ENCODE data around the gene PNMA5. TPM values are rescaled to one million over a fixed set of nuclear protein-coding genes. Genes with fewer than 3 reads are reported as not detected.

The PNMA5 gene
- polyA plus RNA-seq, 3 donors = 0.03 TPM; not detected in 2

DNA sequence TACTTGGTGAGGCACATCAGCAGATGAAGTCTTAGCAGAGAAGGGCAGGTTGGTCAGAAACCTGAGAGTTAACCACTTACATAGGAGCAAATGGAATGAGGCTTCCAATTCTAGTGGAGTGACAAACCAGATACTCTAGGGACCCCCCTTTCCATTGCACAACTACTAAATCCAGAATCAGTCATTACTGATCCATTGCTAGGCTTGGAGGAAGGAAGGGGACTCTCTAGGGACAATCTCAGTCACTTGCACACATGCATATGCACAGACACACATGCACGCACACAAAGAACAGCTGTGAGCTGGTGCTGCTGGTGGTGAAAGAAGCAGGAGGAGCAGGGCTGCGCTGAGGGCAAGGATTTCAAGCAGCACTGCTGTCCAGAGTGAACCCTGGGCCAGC is 25.7 kb downstream of the PNMA5 start:
- H3K27ac ChIP-seq (ENCODE audit: low read depth, low read length) = no peak overlapping the region
- WGBS, 3 donors = 66 to 86% (median 68%) methylated on average over 2 of the region's 2 CpGs

DNA sequence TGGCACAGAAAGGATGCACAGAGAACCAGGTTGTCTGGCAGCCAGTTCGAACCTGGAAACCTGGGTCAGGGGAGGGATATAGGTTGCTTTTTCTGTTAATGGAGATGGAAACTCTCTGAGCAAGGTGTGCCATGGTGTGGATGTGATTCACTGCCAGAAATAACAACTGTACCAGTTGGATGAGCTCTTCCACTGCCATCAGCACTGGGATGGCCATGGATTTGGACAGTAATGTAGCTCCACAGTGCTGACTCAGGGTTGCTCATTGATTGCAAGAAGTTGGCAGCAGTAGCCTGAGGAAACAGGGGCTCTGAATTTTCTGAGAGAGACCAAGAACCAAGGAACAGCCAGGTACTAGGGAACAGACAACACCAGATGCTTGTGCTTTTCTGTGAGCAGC is 33.8 kb downstream of the PNMA5 start:
- H3K27ac ChIP-seq (ENCODE audit: low read depth, low read length) = no peak overlapping the region
- 58 to 95% (median 86%) methylated on average over 1 of the region's 1 CpG for WGBS, 3 donors

DNA sequence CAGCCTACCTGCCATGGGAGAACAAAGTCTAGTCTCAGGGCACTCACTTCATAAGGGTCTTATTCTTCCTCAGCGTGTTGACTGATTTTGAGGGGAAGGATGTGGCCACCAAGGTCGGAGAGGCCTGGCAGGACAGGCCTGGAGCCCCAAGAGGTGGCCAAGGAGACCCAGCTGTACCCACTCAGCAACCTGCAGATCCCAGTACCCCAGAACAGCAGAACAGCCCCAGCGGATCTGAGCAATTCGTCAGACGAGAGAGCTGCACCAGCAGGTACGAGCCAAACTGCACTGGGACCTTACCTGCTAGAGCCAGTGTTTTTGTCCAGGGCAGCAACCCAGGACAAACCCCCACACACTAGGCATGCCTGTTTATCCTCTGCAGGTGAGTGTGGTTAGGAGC is 34.3 kb downstream of the PNMA5 start:
- H3K27ac ChIP-seq (ENCODE audit: low read depth, low read length) = no peak overlapping the region
- 72 to 86% (median 76%) methylated on average over 6 of the region's 6 CpGs for WGBS, 3 donors

DNA sequence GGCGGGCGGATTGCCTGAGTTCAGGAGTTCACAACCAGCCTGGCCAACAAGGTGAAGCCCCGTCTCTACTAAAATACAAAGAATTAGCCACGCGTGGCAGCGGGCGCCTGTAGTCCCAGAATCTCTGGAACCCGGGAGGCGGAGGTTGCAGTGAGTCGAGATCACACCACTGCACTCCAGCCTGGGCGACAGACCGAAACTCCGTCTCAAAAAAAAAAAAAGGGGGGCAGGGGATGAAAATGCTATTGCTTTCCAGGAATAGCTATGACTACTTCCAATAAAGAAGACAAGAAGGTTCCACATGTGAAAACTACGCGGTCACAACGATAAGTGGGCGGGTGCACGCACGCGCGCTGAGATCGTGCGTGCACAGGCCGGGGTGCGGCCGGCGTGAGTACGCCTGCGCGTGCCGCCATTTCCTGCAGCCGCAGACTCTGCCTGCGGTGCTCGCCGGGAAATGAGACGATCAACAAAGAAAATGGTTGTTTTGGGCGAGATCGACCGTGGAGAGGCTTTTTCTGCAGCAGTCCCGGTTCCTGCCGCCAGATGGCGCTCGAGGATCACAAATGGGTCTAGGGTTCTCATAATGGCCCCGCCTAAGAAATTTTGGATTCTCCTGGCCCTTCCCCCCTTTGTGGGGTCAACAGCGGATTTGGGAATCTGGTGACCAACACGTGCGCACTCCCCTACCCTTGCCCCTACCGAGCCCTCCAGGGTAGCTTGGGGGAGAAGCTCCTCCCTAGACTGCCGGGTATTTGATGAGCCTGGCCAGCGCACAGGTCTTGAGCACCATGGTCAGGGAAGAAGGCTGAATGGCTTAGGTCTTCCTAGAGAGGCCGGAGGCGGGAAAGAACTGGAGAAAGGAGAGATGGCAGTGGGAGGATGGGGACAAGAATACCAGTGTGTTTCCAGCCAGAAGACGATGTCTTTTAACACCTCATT is 35.1 kb downstream of the PNMA5 start:
- 19 to 34% (median 24%) methylated on average over 51 to 53 of the region's 53 CpGs for WGBS, 3 donors
- no peak overlapping the region for H3K27ac ChIP-seq (ENCODE audit: low read depth, low read length)

DNA sequence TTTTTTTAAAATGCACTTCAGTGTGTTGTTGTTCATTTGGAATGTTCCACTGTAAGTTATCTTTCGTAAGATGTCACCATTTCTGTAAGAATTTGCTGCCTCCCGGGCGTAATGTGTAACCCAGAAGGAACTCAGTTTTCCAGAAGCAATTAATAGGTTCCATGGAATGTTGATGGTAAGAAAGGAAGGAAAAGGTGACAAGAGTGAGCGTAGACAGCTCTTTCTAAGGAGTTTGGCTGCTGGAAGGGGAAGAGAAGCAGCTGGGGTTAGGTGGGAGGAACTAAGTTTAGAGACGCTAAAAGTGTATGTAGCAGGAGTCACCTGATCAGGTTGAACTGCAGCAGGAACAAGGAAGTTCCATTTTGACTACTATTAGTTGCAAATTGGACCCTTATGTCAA is 35.9 kb downstream of the PNMA5 start:
- WGBS, 3 donors = 62 to 83% (median 76%) methylated on average over 5 of the region's 5 CpGs
- no peak overlapping the region for H3K27ac ChIP-seq (ENCODE audit: low read depth, low read length)

DNA sequence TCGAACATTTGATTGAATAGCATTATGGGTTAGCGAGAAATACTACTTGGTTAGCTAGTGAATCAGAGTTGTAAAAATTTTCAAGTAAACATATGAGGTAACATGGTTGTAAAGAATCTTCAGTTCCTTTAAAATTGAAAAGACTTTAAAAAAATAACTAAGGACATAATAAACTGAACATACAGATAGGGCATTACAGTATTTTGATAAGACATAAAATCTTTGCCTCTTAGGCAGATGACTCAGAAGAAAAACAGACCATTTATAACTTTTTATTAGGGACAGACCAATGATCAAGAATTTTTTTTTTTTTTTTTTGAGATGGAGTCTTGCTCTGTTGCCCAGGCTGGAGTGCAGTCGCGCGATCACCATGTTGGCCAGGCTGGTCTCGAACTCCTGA is 43.1 kb downstream of the PNMA5 start:
- H3K27ac ChIP-seq (ENCODE audit: low read depth, low read length) = no peak overlapping the region
- WGBS, 3 donors = 91 to 97% (median 94%) methylated on average over 6 of the region's 6 CpGs

DNA sequence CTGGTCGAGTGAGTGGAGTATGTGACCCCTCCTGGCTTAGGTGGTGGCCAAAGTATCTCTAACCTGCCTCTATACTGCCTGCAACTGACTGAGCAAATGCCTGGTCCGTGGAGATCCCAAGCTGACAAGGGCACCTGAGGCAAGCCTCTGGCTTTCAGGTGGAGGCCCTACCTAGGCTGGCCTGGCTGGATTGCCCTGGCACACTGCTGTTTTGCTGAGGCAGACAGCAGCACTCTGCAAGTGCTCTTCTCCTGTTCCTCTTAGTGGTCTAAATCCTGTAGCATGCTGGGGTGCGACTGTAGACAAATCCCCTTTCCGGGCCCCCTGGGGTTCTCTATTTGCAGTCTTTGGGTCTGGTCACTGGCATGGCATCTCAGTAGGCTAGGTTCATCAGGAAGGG is 44.8 kb downstream of the PNMA5 start:
- WGBS, 3 donors = 62 to 96% (median 64%) methylated on average over 2 to 4 of the region's 4 CpGs
- H3K27ac ChIP-seq (ENCODE audit: low read depth, low read length) = no peak overlapping the region

DNA sequence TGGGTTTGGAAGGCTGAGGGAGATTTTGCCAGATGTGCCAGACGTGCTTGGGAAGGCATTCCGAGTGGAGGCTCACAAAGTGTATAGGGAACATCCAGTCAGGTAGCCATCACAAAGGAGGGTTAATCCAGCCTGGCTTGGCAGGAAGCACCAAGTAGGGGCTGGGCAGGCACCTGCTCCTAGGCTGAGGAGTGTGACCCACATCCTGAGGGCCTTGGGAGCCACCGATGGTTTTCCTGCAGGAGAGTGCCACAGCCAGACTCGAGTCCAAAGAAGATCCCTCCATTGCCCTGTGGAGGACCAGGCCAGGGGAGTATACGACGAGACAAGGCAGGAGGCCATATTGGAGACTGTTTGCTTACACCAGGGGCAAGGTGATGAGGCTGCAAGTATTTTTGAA is 47.2 kb downstream of the PNMA5 start:
- no peak overlapping the region for H3K27ac ChIP-seq (ENCODE audit: low read depth, low read length)
- 84 to 95% (median 89%) methylated on average over 6 of the region's 6 CpGs for WGBS, 3 donors

DNA sequence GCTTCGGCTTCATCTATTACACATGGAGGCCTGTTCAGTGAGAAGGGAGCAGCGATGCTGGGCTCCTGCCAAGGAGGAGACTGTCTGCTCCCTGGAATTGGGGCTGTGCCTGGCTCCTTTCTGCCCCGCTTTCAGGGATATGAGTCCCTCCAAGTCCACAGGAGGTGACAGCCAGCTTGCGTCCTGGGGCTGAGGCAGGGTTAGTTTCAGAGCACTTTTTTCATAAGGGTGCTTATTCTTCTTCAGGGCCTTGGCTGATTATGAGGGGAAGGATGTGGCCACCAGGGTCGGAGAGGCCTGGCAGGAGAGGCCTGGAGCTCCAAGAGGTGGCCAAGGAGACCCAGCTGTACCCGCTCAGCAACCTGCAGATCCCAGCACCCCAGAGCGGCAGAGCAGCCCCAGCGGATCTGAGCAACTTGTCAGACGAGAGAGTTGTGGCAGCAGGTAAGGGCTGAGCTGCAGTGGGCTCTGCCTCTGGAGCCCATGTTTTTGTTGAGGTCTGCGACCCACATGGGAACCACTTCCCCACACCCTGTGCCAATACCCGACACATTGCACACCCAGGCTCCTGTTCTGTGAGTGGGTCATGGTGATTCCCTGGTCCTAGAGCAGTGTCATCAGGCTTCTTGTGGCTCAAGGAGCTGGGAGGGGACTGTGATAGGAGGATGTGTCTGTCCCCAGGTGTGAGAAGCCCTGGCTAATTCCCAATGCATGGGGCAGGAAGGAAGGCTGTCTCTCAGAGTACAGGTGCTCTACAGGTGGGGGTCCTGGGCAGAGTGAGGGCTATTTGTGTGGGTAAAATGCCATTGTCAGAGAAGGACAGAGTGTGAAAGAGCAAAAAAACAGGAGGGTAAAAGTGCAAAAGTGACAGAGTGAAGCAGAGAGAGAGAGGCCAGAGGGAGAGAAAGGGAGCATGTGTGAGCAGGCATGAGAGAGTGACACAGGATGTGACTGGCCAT is 48.6 kb downstream of the PNMA5 start:
- WGBS, 3 donors = 83 to 93% (median 93%) methylated on average over 9 to 11 of the region's 11 CpGs
- H3K27ac ChIP-seq (ENCODE audit: low read depth, low read length) = no peak overlapping the region

DNA sequence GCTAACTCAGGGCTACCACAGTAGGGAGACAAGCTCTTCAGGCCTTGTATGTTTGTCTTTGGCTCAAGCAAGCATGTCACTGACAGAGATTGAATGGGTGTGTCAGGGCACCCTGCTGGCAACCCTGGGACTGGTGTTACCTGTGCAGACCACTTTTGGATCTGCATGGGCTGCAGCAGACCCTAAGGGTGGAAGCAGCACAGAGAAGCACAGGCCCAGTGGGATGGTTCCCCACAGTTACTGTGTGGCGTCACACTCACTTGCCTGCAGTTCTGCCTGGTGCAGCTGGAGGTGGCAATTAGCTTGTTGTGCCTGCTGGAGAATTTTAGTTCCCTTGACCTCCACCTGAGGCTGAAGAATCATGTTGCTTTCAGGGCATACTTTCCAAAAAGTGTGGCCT is 50.1 kb downstream of the PNMA5 start:
- 80 to 100% (median 96%) methylated on average over 1 of the region's 1 CpG for WGBS, 3 donors
- H3K27ac ChIP-seq (ENCODE audit: low read depth, low read length) = no peak overlapping the region

DNA sequence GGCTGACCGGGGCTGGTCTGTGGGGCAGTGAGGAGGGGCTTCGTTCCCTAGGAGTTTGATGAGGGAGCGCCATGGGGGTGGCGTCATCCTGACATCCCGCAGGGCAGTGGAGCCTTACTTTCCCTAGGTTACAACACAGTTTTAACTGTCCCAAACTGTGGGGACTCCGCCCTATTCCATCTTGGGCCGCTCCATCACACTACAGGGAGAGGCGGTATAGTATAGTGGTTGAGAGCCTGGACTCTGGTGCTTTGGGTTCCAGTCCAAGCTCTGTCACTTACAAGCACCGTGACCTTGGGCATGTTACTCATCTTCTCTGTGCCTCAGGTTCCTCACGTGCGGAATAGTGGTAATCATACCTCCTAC is 51.9 kb downstream of the PNMA5 start:
- WGBS, 3 donors = 41 to 55% (median 43%) methylated on average over 10 to 11 of the region's 11 CpGs
- peak overlapping the region; percentile 52 for H3K27ac ChIP-seq (ENCODE audit: low read depth, low read length)

DNA sequence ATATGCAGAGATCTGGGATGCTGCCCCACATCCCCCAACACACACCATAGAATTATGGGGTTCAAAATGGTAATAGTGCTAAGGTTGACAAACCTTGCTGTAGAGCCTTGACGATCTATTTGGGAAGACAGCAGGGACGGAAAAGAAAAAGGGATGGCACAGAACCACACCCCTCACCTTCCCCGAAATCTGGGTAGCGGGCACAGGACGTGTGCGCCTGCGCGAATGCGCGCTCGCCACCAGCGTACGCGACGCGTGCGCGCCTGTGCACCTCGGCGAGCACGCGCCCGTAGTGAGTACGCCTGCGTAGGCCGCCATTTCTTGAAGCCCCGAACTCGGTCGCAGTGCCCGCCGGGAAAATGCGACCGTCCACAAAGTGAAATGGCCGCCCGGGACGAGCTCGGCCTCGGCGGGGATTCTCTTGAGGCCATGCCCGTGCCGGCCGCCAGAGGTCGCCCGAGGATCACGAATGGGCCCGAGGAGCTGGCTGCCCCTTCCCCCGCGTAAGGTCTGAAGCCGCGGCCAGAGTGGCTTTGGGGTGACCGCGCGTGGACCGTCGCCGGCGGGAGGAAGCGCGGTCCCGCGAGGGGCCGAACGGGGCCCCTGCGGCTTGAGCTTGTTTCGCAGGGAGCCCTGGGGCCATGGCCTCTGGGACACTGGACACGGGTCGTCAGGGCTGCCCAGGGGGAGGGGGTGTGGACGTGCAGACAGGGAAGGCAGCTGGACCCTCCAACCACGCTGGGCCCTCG is 52.4 kb downstream of the PNMA5 start:
- peak overlapping the region; percentile 52 for H3K27ac ChIP-seq (ENCODE audit: low read depth, low read length)
- 0 to 38% (median 1%) methylated on average over 31 to 70 of the region's 70 CpGs for WGBS, 3 donors

Other genes starting within 250 kb of the PNMA5 start
- not detected for gene MAGEA2, start 240.3 kb downstream of the PNMA5 start, polyA plus RNA-seq
- not detected for gene CSAG3, start 234.9 kb downstream of the PNMA5 start, polyA plus RNA-seq
- gene MAGEA6, start 224.4 kb downstream of the PNMA5 start, polyA plus RNA-seq = not detected
- gene CETN2, start 163.4 kb downstream of the PNMA5 start, polyA plus RNA-seq = 10 to 100 TPM; 14.3 to 48.5 (median 24.3) TPM
- gene NSDHL, start 163.1 kb downstream of the PNMA5 start, polyA plus RNA-seq = 10 to 100 TPM; 13.4 to 44.1 (median 15.8) TPM
- 1 to 10 TPM; 2.3 to 3.9 (median 3.6) TPM for gene ZNF185, start 96.0 kb downstream of the PNMA5 start, polyA plus RNA-seq
- gene PNMA3, start 62.4 kb upstream of the PNMA5 start, polyA plus RNA-seq = under 1 TPM; 0.07 to 0.28 (median 0.11) TPM
- gene PNMA6A, start 78.3 kb upstream of the PNMA5 start, polyA plus RNA-seq = 1 to 10 TPM in 1 of 3 donors, under 1 TPM in 2; 0.68 to 1.0 (median 0.91) TPM
- not detected for gene MAGEA1, start 185.2 kb upstream of the PNMA5 start, polyA plus RNA-seq

Measured in adipose tissue (tissue), 3 donors.